Measurements from ENCODE around the gene CPA4. TPM values are rescaled to one million over a fixed set of nuclear protein-coding genes. Genes with fewer than 3 reads are reported as not detected.

The CPA4 gene
- total and polyA plus RNA-seq, 2 of the 13 experiments (the other 11 are each of a cell fraction or from before 2014, with no cell fraction given) = 0.20 to 0.22 TPM

DNA sequence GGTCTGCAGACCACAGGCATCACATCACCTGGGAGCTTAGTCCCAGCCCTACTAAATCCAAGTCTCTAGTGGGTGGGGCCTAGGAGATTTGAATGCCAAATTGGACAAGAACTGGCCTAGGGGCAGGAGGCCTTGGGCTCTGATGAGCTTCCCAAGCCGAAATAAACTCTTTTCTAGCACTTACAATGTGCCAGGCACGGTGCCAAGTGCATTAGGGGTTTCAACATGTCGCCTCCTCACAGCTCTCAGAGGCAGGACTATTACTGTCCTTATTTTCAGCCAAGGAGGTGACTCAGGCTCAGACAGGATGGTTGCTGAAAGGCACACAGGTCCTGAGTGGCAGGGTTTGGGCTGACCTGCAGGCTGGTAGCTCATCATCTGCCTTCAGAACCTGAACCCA is 78.1 kb downstream of the CPA4 start:
- Histone ChIP-seq H3K4me1 (ENCODE audit: insufficient read depth, low read length) (peaks cover 89% of the 10 kb centered on the region), H4K20me1 (ENCODE audit: insufficient read depth, low read length) (no peaks in the 10 kb centered on the region), H3K9me3 (ENCODE audit: low read length) (peaks cover 6% of the 10 kb centered on the region), H3K27me3 (ENCODE audit: control insufficient read depth in 1 of 2, insufficient read depth in 2 of 2, low read length in 2 of 2) (no peaks in the 10 kb centered on the region), H3K4me2 (ENCODE audit: low read depth, low read length) (no peak overlapping the region), H2AFZ (ENCODE audit: low read length) (no peak overlapping the region), H3K9ac (ENCODE audit: insufficient read depth, low read depth, low read length) (no peak overlapping the region), H3K4me3 (replicated peaks in 1 of 3; ENCODE audit: insufficient read depth in 1 of 3, low read depth in 2 of 3, low read length in 3 of 3) (no peak overlapping the region), H3K79me2 (ENCODE audit: insufficient read depth, low read length) (no peaks in the 10 kb centered on the region), H3K27ac (ENCODE audit: extremely low read length, insufficient read depth, low read length) (no peak overlapping the region), H3K36me3 (replicated peaks in 1 of 2; ENCODE audit: control insufficient read depth in 1 of 2, insufficient read depth in 2 of 2, low read length in 2 of 2) (no peaks in the 10 kb centered on the region)
- CTCF ChIA-PET (ENCODE audit: low intra/inter-chr PET ratio, low total read pairs) = no interaction called here
- FAIRE-seq (no peak), ATAC-seq (no peak), DNase-seq (ENCODE audit: low spot score) (no peak)
- intact Hi-C loops (cut with micrococcal nuclease; ENCODE audit: unreplicated experiment) (no loop called here), in situ Hi-C loops (cut with HindIII; ENCODE audit: extremely low pct_ligation_motif_present, low pct_unique_long_range_greater_than_20kb) (no loop called here)
- POLR2A ChIA-PET = no interaction called here
- 56% methylated on average over 3 of the region's 3 CpGs for WGBS (ENCODE audit: low lambda C conversion rate)
- no TSS peak for BruUV-seq (replicated peaks)
- TF ChIP-seq, protein P1, sequence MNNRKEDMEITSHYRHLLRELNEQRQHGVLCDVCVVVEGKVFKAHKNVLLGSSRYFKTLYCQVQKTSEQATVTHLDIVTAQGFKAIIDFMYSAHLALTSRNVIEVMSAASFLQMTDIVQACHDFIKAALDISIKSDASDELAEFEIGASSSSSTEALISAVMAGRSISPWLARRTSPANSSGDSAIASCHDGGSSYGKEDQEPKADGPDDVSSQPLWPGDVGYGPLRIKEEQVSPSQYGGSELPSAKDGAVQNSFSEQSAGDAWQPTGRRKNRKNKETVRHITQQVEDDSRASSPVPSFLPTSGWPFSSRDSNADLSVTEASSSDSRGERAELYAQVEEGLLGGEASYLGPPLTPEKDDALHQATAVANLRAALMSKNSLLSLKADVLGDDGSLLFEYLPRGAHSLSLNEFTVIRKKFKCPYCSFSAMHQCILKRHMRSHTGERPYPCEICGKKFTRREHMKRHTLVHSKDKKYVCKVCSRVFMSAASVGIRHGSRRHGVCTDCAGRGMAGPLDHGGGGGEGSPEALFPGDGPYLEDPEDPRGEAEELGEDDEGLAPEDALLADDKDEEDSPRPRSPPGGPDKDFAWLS (CRISPR knock-in tag; IDR thresholded peaks at IDR 0.05; ENCODE audit: borderline replicate concordance) = no peak
- no peak for TF ChIP-seq ZNF883 (CRISPR knock-in tag; IDR thresholded peaks at IDR 0.05; ENCODE audit: not compliant biosample characterization)
- TF ChIP-seq HOXD1 (CRISPR knock-in tag; IDR thresholded peaks at IDR 0.05) = no peak
- TF ChIP-seq CBX2 (IDR thresholded peaks at IDR 0.05; ENCODE audit: low read depth, low read length) = no peak
- no peak for TF ChIP-seq CBX2 (CRISPR knock-in tag; IDR thresholded peaks at IDR 0.05; ENCODE audit: low read depth)
- no peak for TF ChIP-seq PAX8 (CRISPR knock-in tag; IDR thresholded peaks at IDR 0.05; ENCODE audit: borderline replicate concordance)
- TF ChIP-seq, protein P2, sequence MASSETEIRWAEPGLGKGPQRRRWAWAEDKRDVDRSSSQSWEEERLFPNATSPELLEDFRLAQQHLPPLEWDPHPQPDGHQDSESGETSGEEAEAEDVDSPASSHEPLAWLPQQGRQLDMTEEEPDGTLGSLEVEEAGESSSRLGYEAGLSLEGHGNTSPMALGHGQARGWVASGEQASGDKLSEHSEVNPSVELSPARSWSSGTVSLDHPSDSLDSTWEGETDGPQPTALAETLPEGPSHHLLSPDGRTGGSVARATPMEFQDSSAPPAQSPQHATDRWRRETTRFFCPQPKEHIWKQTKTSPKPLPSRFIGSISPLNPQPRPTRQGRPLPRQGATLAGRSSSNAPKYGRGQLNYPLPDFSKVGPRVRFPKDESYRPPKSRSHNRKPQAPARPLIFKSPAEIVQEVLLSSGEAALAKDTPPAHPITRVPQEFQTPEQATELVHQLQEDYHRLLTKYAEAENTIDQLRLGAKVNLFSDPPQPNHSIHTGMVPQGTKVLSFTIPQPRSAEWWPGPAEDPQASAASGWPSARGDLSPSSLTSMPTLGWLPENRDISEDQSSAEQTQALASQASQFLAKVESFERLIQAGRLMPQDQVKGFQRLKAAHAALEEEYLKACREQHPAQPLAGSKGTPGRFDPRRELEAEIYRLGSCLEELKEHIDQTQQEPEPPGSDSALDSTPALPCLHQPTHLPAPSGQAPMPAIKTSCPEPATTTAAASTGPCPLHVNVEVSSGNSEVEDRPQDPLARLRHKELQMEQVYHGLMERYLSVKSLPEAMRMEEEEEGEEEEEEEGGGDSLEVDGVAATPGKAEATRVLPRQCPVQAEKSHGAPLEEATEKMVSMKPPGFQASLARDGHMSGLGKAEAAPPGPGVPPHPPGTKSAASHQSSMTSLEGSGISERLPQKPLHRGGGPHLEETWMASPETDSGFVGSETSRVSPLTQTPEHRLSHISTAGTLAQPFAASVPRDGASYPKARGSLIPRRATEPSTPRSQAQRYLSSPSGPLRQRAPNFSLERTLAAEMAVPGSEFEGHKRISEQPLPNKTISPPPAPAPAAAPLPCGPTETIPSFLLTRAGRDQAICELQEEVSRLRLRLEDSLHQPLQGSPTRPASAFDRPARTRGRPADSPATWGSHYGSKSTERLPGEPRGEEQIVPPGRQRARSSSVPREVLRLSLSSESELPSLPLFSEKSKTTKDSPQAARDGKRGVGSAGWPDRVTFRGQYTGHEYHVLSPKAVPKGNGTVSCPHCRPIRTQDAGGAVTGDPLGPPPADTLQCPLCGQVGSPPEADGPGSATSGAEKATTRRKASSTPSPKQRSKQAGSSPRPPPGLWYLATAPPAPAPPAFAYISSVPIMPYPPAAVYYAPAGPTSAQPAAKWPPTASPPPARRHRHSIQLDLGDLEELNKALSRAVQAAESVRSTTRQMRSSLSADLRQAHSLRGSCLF (CRISPR knock-in tag; IDR thresholded peaks at IDR 0.05; ENCODE audit: borderline replicate concordance) = no peak
- TF ChIP-seq, protein P3, sequence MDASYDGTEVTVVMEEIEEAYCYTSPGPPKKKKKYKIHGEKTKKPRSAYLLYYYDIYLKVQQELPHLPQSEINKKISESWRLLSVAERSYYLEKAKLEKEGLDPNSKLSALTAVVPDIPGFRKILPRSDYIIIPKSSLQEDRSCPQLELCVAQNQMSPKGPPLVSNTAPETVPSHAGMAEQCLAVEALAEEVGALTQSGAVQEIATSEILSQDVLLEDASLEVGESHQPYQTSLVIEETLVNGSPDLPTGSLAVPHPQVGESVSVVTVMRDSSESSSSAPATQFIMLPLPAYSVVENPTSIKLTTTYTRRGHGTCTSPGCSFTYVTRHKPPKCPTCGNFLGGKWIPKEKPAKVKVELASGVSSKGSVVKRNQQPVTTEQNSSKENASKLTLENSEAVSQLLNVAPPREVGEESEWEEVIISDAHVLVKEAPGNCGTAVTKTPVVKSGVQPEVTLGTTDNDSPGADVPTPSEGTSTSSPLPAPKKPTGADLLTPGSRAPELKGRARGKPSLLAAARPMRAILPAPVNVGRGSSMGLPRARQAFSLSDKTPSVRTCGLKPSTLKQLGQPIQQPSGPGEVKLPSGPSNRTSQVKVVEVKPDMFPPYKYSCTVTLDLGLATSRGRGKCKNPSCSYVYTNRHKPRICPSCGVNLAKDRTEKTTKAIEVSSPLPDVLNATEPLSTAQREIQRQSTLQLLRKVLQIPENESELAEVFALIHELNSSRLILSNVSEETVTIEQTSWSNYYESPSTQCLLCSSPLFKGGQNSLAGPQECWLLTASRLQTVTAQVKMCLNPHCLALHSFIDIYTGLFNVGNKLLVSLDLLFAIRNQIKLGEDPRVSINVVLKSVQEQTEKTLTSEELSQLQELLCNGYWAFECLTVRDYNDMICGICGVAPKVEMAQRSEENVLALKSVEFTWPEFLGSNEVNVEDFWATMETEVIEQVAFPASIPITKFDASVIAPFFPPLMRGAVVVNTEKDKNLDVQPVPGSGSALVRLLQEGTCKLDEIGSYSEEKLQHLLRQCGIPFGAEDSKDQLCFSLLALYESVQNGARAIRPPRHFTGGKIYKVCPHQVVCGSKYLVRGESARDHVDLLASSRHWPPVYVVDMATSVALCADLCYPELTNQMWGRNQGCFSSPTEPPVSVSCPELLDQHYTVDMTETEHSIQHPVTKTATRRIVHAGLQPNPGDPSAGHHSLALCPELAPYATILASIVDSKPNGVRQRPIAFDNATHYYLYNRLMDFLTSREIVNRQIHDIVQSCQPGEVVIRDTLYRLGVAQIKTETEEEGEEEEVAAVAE (CRISPR knock-in tag; IDR thresholded peaks at IDR 0.05; ENCODE audit: borderline replicate concordance) = no peak
- TF ChIP-seq MTA3 (CRISPR knock-in tag; IDR thresholded peaks at IDR 0.05) = no peak
- no peak for TF ChIP-seq TBX2 (CRISPR knock-in tag; IDR thresholded peaks at IDR 0.05; ENCODE audit: borderline replicate concordance)
- TF ChIP-seq ZNF460 (CRISPR knock-in tag; IDR thresholded peaks at IDR 0.05; ENCODE audit: borderline replicate concordance) = no peak
- TF ChIP-seq MIXL1 (CRISPR knock-in tag; IDR thresholded peaks at IDR 0.05) = no peak
- no peak for TF ChIP-seq ZNF138 (CRISPR knock-in tag; IDR thresholded peaks at IDR 0.05; ENCODE audit: low read depth)
- TF ChIP-seq RFX3 (CRISPR knock-in tag; IDR thresholded peaks at IDR 0.05) = no peak
- no peak for TF ChIP-seq NR1H2 (CRISPR knock-in tag; IDR thresholded peaks at IDR 0.05; ENCODE audit: borderline replicate concordance, low read depth)
- no peak for TF ChIP-seq ZMYM4 (CRISPR knock-in tag; IDR thresholded peaks at IDR 0.05)
